ENCODE data around the gene DAB2IP.

DNA sequence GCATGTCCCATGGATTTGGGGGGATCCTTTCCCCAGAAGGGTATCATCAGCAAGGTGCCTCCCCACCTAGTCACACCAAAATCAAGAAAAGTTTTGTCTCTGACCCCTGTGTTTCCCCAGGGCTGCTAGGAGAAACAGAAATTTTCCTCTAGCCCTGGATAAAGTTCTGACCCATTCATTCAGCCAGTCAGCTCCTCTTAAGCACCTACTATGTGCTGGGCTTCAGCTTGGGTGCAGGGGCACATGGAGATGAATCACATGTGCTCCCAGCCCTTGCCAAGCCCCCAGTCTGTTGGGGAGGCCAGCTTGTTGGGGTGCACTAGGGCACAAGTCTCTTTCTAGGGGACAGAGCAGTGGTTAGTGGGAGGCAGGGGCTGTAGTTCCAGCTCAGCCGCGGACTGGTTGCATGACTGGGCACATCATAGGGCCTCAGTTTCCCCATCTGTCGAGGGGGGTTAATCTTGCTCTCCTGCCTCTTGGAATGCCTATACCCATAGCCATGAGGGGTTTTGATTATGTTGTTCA lies 3.9 kb downstream of the DAB2IP start:
- TF ChIP-seq SMC3 (IDR thresholded peaks at IDR 0.05; ENCODE audit: low read depth, low read length) (no peak), POLR2A (IDR thresholded peaks at IDR 0.05; ENCODE audit: low read depth, low read length) (no peak), RAD21 (IDR thresholded peaks at IDR 0.05; ENCODE audit: low read length) (no peak), BHLHE40 (IDR thresholded peaks at IDR 0.05; ENCODE audit: low read depth, low read length) (no peak), MAZ (IDR thresholded peaks at IDR 0.05; ENCODE audit: borderline replicate concordance, low read depth, low read length) (no peak), RFX5 (IDR thresholded peaks at IDR 0.05; ENCODE audit: low read depth, low read length) (no peak), CHD1 (IDR thresholded peaks at IDR 0.05; ENCODE audit: low read depth, low read length) (no peak), MXI1 (IDR thresholded peaks at IDR 0.05; ENCODE audit: borderline replicate concordance, low read depth, low read length) (no peak)
- TF ChIP-seq, protein P1, sequence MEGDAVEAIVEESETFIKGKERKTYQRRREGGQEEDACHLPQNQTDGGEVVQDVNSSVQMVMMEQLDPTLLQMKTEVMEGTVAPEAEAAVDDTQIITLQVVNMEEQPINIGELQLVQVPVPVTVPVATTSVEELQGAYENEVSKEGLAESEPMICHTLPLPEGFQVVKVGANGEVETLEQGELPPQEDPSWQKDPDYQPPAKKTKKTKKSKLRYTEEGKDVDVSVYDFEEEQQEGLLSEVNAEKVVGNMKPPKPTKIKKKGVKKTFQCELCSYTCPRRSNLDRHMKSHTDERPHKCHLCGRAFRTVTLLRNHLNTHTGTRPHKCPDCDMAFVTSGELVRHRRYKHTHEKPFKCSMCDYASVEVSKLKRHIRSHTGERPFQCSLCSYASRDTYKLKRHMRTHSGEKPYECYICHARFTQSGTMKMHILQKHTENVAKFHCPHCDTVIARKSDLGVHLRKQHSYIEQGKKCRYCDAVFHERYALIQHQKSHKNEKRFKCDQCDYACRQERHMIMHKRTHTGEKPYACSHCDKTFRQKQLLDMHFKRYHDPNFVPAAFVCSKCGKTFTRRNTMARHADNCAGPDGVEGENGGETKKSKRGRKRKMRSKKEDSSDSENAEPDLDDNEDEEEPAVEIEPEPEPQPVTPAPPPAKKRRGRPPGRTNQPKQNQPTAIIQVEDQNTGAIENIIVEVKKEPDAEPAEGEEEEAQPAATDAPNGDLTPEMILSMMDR (conservative IDR thresholded peaks at IDR 0.05; ENCODE audit: low read depth, low read length): no peak
- TF ChIP-seq, protein P2, sequence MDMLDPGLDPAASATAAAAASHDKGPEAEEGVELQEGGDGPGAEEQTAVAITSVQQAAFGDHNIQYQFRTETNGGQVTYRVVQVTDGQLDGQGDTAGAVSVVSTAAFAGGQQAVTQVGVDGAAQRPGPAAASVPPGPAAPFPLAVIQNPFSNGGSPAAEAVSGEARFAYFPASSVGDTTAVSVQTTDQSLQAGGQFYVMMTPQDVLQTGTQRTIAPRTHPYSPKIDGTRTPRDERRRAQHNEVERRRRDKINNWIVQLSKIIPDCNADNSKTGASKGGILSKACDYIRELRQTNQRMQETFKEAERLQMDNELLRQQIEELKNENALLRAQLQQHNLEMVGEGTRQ (IDR thresholded peaks at IDR 0.05; ENCODE audit: low read depth, low read length): no peak
- TF ChIP-seq, protein P3, sequence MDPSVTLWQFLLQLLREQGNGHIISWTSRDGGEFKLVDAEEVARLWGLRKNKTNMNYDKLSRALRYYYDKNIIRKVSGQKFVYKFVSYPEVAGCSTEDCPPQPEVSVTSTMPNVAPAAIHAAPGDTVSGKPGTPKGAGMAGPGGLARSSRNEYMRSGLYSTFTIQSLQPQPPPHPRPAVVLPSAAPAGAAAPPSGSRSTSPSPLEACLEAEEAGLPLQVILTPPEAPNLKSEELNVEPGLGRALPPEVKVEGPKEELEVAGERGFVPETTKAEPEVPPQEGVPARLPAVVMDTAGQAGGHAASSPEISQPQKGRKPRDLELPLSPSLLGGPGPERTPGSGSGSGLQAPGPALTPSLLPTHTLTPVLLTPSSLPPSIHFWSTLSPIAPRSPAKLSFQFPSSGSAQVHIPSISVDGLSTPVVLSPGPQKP (IDR thresholded peaks at IDR 0.05; ENCODE audit: borderline replicate concordance, low read depth, low read length): no peak
